ENCODE data around the gene NEDD1. TPM values are rescaled to one million over a fixed set of nuclear protein-coding genes. Genes with fewer than 3 reads are reported as not detected.

The NEDD1 gene
- total and polyA plus RNA-seq, 4 donors = 4.9 to 34.1 (median 10.3) TPM

GRCh38 chr12:96912943-96913342 lies 5.9 kb downstream of the NEDD1 start:
- H3K9me3 ChIP-seq (ENCODE audit: control insufficient read depth in 4 of 4, insufficient read depth in 3 of 4, low read length in 3 of 4) = no peaks in the 10 kb centered on the region
- H3K27ac ChIP-seq (ENCODE audit: low read depth in 1 of 2, low read length in 1 of 2) = no peak overlapping the region
- no peaks in the 10 kb centered on the region for H3K27me3 ChIP-seq (ENCODE audit: control insufficient read depth in 3 of 3, insufficient read depth in 3 of 3, low read length in 2 of 3)
- no peak for TF ChIP-seq CTCF (IDR thresholded peaks at IDR 0.05; ENCODE audit: control extremely low read depth, extremely low read depth)
- H3K36me3 ChIP-seq (ENCODE audit: control insufficient read depth in 4 of 4, insufficient read depth in 4 of 4, low read length in 4 of 4) = peaks cover 0 to 5% (median 2%) of the 10 kb centered on the region in 4 donors
- no peak for ATAC-seq (ENCODE audit: insufficient read depth, low FRiP score)
- peaks cover 0 to 11% (median 5%) of the 10 kb centered on the region in 5 donors for H3K4me1 ChIP-seq (ENCODE audit: control insufficient read depth in 5 of 5, insufficient read depth in 5 of 5, low read length in 5 of 5)
- H3K9ac ChIP-seq (ENCODE audit: insufficient read depth in 1 of 2, low read length in 2 of 2) = no peak overlapping the region
- DNase-seq = no peak
- H3K4me3 ChIP-seq = no peak overlapping the region
- 95 to 96% methylated on average over 2 of the region's 2 CpGs for WGBS, 2 donors

- Histone ChIP-seq H3K9me3 (ENCODE audit: control insufficient read depth in 4 of 4, insufficient read depth in 3 of 4, low read length in 3 of 4) (peaks cover 0 to 3% (median 0%) of the 10 kb centered on the region in 4 donors), H3K36me3 (ENCODE audit: control insufficient read depth in 4 of 4, insufficient read depth in 4 of 4, low read length in 4 of 4) (peaks cover 0 to 14% (median 6%) of the 10 kb centered on the region in 4 donors), H3K27ac (ENCODE audit: low read depth in 1 of 2, low read length in 1 of 2) (no peak overlapping the region), H3K4me1 (ENCODE audit: control insufficient read depth in 5 of 5, insufficient read depth in 5 of 5, low read length in 5 of 5) (no peaks in the 10 kb centered on the region), H3K27me3 (ENCODE audit: control insufficient read depth in 3 of 3, insufficient read depth in 3 of 3, low read length in 2 of 3) (no peaks in the 10 kb centered on the region), H3K4me3 (no peak overlapping the region), H3K9ac (ENCODE audit: insufficient read depth in 1 of 2, low read length in 2 of 2) (no peak overlapping the region)
- ATAC-seq (ENCODE audit: insufficient read depth, low FRiP score) = no peak
- TF ChIP-seq CTCF (IDR thresholded peaks at IDR 0.05; ENCODE audit: control extremely low read depth, extremely low read depth) = no peak
- no peak for DNase-seq
- 84 to 91% methylated on average over 2 of the region's 2 CpGs for WGBS, 2 donors
These were observed 12.6 kb downstream of the NEDD1 start for GRCh38 chr12:96919510-96920210.

GRCh38 chr12:96948782-96949181 lies 41.7 kb downstream of the NEDD1 start:
- H3K36me3 ChIP-seq (ENCODE audit: control insufficient read depth in 4 of 4, insufficient read depth in 4 of 4, low read length in 4 of 4) = peaks cover 0 to 17% (median 11%) of the 10 kb centered on the region in 4 donors
- ATAC-seq (ENCODE audit: insufficient read depth, low FRiP score) (no peak), DNase-seq (no peak)
- H3K4me3 ChIP-seq = no peak overlapping the region
- H3K9ac ChIP-seq (ENCODE audit: insufficient read depth in 1 of 2, low read length in 2 of 2) = no peak overlapping the region
- H3K27ac ChIP-seq (ENCODE audit: low read depth in 1 of 2, low read length in 1 of 2) = no peak overlapping the region
- H3K9me3 ChIP-seq (ENCODE audit: control insufficient read depth in 4 of 4, insufficient read depth in 3 of 4, low read length in 3 of 4) = peaks cover 0 to 4% (median 0%) of the 10 kb centered on the region in 4 donors
- H3K4me1 ChIP-seq (ENCODE audit: control insufficient read depth in 5 of 5, insufficient read depth in 5 of 5, low read length in 5 of 5) = no peaks in the 10 kb centered on the region
- H3K27me3 ChIP-seq (ENCODE audit: control insufficient read depth in 3 of 3, insufficient read depth in 3 of 3, low read length in 2 of 3) = no peaks in the 10 kb centered on the region
- WGBS, 2 donors = 98% methylated on average over 2 of the region's 2 CpGs
- no peak for TF ChIP-seq CTCF (IDR thresholded peaks at IDR 0.05; ENCODE audit: control extremely low read depth, extremely low read depth)

Measured in lung (tissue), 12 donors.